ENCODE data around the gene SH2D5. TPM values are rescaled to one million over a fixed set of nuclear protein-coding genes. Genes with fewer than 3 reads are reported as not detected.
"Not testable (repeated sequence)": the region's sequence is repeated elsewhere in the genome, so short reads cannot be mapped to it uniquely, and the experiment has no call there.

SH2D5 gene
- total RNA-seq, 1 donor from 2014 or later: 0.07 TPM

GRCh38 chr1:20696397-20697333 lies 35.8 kb downstream of the SH2D5 start:
- intact Hi-C loops (cut with micrococcal nuclease): loop anchor here (1.0 kb wide), 3 partner anchors 35 to 499 kb away; partner anchors contain the start of gene DDOST

DNA sequence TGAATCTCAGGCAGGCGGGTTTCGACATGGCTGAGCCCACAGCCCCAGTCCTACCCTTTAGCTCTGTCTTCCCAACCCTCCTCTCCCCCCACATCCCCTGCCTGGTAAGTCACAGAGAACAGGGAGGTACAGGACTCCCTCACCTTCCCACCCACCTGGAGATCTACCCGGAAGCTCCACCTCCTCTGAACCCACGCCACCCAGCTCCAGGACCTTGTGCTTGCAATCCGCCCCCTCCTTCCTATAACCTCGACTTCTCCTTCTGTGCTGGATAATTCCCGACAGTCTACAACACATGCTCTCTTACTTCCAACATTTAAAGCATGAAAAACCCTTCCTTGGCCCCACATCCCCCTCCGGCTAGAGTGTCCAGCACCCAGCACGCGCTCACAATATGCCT lies 37.0 kb downstream of the SH2D5 start:
- intact Hi-C loops (cut with micrococcal nuclease): no loop called here

- intact Hi-C loops (cut with micrococcal nuclease): no loop called here
Observed at GRCh38 chr1:20693623-20694022, 38.9 kb downstream of the SH2D5 start.

GRCh38 chr1:20691872-20692271 lies 40.6 kb downstream of the SH2D5 start:
- intact Hi-C loops (cut with micrococcal nuclease): no loop called here

DNA sequence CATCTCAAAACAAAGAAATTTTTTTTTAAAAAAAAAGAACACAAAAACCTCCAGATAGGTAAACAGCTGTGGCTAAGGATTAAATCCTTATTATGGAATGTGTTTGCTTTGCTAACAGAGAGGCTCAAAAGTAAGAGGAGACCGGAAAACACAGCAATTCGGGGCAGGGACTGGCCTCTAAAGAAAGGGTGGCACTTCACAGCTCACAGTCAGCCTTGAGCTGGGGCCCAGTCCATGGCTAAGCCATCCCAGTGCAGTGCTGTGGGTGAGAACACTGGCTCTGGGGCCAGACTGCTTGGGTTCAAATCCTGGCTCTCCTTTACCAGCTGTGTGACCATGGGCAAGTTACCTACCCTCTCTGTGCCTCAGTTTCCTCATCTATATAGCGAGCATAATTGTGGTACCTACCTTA lies 42.9 kb downstream of the SH2D5 start:
- intact Hi-C loops (cut with micrococcal nuclease): no loop called here

GRCh38 chr1:20686883-20687725 lies 45.4 kb downstream of the SH2D5 start:
- intact Hi-C loops (cut with micrococcal nuclease): no loop called here

DNA sequence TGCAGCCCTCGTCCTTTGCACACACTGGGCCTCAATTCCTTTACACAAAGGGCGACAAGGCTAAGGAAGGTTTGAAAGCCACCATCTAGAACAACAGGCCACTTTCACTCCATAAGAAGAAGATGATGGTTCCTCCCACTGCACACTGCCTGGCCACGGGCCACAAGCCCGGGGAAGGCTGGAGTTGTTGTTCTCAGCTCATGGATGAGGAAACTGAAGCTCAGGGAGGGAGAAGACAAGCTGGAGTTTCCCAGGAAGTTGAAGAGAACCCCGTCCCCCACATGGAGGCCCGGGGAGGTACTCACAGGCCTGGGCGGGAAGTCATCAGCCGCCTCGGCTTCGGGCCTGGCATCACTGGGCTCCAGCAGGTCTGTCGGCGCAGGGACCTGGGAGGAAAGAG lies 46.8 kb downstream of the SH2D5 start:
- intact Hi-C loops (cut with micrococcal nuclease): no loop called here

DNA sequence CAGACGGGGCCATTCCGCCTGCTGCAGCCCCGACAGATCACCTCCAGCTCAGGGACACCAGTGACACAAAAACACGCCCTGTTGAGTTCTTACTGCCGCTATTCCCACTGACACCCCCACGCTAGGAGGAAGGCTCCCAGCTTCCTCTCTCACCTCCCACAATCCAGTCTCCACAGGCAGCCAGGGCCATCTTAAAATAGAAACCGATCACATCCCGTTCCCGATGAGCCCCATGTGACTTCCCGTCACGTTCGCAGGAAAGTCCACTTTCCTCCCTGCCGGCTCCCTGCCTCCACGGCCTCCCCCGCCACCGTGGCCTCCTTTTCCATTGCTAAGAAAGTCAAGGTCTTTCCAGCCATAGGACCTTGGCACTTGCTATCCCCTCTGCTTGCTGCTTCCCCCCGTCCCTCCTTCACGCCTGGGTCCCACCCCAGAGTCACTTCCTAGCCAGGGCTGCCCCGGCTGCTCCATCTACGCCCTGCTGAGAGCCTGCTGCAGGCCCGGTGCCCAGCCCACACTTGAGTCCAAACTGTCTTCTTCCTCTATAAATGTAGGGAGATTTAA lies 47.3 kb downstream of the SH2D5 start:
- intact Hi-C loops (cut with micrococcal nuclease): no loop called here

GRCh38 chr1:20684651-20685050 lies 47.9 kb downstream of the SH2D5 start:
- intact Hi-C loops (cut with micrococcal nuclease): no loop called here

DNA sequence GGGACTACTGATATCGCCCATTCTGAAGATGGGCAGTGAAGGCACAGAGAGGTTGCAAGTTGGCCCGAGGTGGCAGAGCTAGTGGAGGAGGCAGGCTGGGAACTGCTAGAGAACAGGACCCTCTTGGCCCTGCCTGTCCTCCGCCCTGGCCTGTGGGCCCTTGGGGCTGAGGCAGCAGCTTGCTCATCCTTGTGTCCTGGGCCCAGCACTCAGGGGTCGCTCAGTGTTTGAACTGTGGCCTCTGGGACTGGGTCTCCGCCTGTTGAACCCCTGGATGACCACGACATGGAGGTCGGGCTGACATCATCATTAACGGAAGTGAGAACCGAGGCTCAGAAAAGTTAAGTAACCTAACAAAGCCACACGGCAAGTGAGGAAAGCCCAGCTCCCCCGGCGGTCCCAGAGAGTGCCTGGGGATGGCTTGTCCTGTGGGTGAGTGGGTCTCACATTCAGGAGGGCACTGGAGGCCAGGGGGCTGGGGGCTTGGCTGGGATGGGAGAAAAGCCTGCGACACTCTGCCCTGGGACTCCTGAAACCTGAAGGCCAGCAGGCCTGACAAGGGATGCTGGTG lies 48.4 kb downstream of the SH2D5 start:
- intact Hi-C loops (cut with micrococcal nuclease): no loop called here

GRCh38 chr1:20683614-20684013 lies 48.9 kb downstream of the SH2D5 start:
- intact Hi-C loops (cut with micrococcal nuclease): no loop called here

DNA sequence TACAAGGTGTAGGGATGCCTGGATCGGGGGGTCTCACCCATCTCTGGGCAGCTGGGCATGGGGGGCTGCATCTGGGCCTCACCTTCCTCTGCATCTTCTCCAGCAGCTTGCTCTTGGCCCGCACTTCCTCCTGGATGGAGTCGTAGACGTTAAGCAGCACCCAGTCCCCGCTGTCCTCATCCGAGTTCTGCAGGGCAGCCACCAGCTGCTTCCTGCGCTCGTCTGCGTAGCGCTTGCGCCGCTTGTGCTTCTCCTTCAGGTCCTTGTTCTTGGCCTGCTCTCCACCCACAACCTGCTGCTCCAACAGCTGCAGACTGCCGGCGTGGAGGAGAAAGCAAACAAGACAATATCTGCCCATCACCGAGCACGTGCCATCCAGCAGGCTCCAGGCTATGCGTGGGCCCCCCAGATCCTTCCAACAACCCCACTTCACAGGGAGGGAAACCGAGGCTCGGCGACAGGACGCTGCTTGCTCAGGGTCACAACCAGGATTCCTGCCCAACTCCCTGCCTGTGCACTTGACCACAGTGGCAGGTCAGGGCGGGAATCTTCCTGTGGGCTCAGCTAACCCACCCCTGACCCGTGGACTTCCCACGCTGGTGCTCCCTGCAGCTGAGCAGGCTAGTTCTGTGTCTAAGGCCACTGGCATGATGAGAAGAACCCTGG lies 49.8 kb downstream of the SH2D5 start:
- intact Hi-C loops (cut with micrococcal nuclease): no loop called here

DNA sequence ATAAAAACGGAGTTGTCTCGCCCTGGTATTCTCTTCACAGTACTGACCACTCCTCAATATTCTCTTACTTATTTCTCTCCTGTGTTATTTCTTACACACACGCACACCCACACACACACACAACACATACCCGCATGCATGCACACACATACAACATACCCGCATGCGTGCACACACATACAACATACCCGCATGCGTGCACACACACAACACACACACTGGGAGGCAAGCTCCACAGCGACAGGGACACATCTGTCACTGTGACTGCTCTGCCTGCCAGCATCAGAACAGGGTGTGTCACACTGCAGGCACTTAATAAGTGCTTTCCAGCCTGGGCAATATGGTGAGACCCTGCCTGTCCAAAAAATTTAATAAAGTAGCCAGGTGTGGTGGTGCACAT lies 50.5 kb downstream of the SH2D5 start:
- intact Hi-C loops (cut with micrococcal nuclease): no loop called here

GRCh38 chr1:20680269-20680668 lies 52.2 kb downstream of the SH2D5 start:
- intact Hi-C loops (cut with micrococcal nuclease): no loop called here

- intact Hi-C loops (cut with micrococcal nuclease): no loop called here
Observed at GRCh38 chr1:20678599-20678998, 53.9 kb downstream of the SH2D5 start.

- intact Hi-C loops (cut with micrococcal nuclease): not testable (repeated sequence)
Observed at GRCh38 chr1:20673626-20674025, 58.9 kb downstream of the SH2D5 start.

GRCh38 chr1:20672265-20672632 lies 60.3 kb downstream of the SH2D5 start:
- intact Hi-C loops (cut with micrococcal nuclease): no loop called here

- intact Hi-C loops (cut with micrococcal nuclease): no loop called here
Observed at GRCh38 chr1:20670936-20671335, 61.6 kb downstream of the SH2D5 start.

All from T-helper 1 cell treated with Interleukin-12 subunit alpha and Interleukin-12 subunit beta and Interleukin-4 antibody, amounts not matched to agents 30 ng/mL and 1 ng/mL, for 36 hours (primary cell).